PC-9 (cell line): ENCODE measurements around the gene SLC44A4. TPM values are rescaled to one million over a fixed set of nuclear protein-coding genes. Genes with fewer than 3 reads are reported as not detected.
A peak's percentile ranks its signal among the peaks of the same experiment; 100 is the strongest.

Experiments
- BruUV-seq: library from RNA; stranded (reverse); fragments of 400-500 nt; replicated peaks from 2 replicates; lab custom pipeline; 2021; lab: Mats Ljungman, UMichigan
- CTCF ChIA-PET: fragments of 300-600 bp; sonication (Branson Sonifier 250); formaldehyde crosslinking; loops from one replicate; lab custom pipeline; 2022; ENCODE audit warnings: antibody characterized with exemption; lab: Charles Lee
- POLR2A ChIA-PET: fragments of 300-600 bp; sonication (Branson Sonifier 250); formaldehyde crosslinking; loops from one replicate; lab custom pipeline; 2022; ENCODE audit warnings: antibody characterized with exemption; ENCODE audit not compliant: unreplicated experiment; lab: Charles Lee
- DNase-seq, 2 experiments: peaks; one replicate each; pipeline versions ENCODE4 v3.0.0 to v3.0.0-alpha.2; 2015 to 2022; ENCODE audit warnings: mixed read lengths in 1 of 2
- H2AFZ ChIP-seq: fragments of 200-600 bp; sonication (generic); 2 replicates; pipeline ENCODE4 v1.8.1; 2017; ENCODE audit warnings: antibody characterized with exemption
- H3F3A ChIP-seq: fragments of 200-600 bp; sonication (generic); 2 replicates; pipeline ENCODE4 v1.8.1; 2017; ENCODE audit warnings: antibody characterized with exemption, mild to moderate bottlenecking, low read depth; ENCODE audit not compliant: insufficient read depth
- H3K27ac ChIP-seq: fragments of 200-600 bp; sonication (generic); 2 replicates; pipeline ENCODE4 v1.6.1; 2016; ENCODE audit warnings: mixed run types
- H3K27me3 ChIP-seq: fragments of 200-600 bp; sonication (generic); 2 replicates; pipeline ENCODE4 v1.6.1; 2016; ENCODE audit warnings: low read depth, mixed run types; ENCODE audit not compliant: insufficient read depth
- H3K36me3 ChIP-seq: fragments of 200-600 bp; sonication (generic); 2 replicates; pipeline ENCODE4 v1.6.1; 2016; ENCODE audit warnings: low read depth, mixed run types
- H3K4me1 ChIP-seq: fragments of 200-600 bp; sonication (generic); replicated peaks from 2 replicates; pipeline ENCODE4 v1.6.1; 2016; ENCODE audit warnings: mixed run types; ENCODE audit not compliant: insufficient read depth
- H3K4me2 ChIP-seq: fragments of 200-600 bp; sonication (generic); 2 replicates; pipeline ENCODE4 v1.6.1; 2017; ENCODE audit warnings: mixed run types
- H3K4me3 ChIP-seq: fragments of 200-600 bp; sonication (generic); 2 replicates; pipeline ENCODE4 v1.6.1; 2016; ENCODE audit warnings: mixed run types
- H3K79me2 ChIP-seq: fragments of 200-600 bp; sonication (generic); 2 replicates; pipeline ENCODE4 v1.6.1; 2017; ENCODE audit warnings: low read depth, mixed run types
- H3K9me2 ChIP-seq: fragments of 200-600 bp; sonication (generic); 2 replicates; pipeline ENCODE4 v1.8.1; 2017; ENCODE audit warnings: mild to moderate bottlenecking; ENCODE audit not compliant: insufficient read depth
- H3K9me3 ChIP-seq: fragments of 200-600 bp; sonication (generic); 2 replicates; pipeline ENCODE4 v1.8.1; 2016; ENCODE audit warnings: low read depth; ENCODE audit not compliant: insufficient read depth
- H4K20me1 ChIP-seq: fragments of 200-600 bp; sonication (generic); 2 replicates; pipeline ENCODE4 v1.8.1; 2017; ENCODE audit not compliant: insufficient read depth
- EZH2 ChIP-seq: fragments of 200-600 bp; sonication (generic); IDR thresholded peaks from 2 replicates; pipeline ENCODE4 v1.8.0; 2017; ENCODE audit warnings: antibody characterized with exemption, low read depth
- intact Hi-C: fragments of 100-400 bp; cut with micrococcal nuclease; formaldehyde crosslinking; loops from one replicate; pipeline ENCODE4 v1.10.0; 2022; ENCODE audit not compliant: unreplicated experiment
- total RNA-seq: library from RNA; stranded (reverse); gene quantifications from 2 replicates; pipeline ENCODE4 v1.2.3, GENCODE V29; 2021
- TF ChIP-seq, protein P1 (sequence below): fragments of 200-600 bp; sonication (generic); conservative IDR thresholded peaks from 2 replicates; pipeline ENCODE4 v1.6.1; 2017; ENCODE audit warnings: mixed run types, antibody characterized with exemption, mild to moderate bottlenecking, moderate library complexity

Gene SLC44A4
- total RNA-seq, 1 experiment from 2014 or later, result 44.4 TPM

DNA sequence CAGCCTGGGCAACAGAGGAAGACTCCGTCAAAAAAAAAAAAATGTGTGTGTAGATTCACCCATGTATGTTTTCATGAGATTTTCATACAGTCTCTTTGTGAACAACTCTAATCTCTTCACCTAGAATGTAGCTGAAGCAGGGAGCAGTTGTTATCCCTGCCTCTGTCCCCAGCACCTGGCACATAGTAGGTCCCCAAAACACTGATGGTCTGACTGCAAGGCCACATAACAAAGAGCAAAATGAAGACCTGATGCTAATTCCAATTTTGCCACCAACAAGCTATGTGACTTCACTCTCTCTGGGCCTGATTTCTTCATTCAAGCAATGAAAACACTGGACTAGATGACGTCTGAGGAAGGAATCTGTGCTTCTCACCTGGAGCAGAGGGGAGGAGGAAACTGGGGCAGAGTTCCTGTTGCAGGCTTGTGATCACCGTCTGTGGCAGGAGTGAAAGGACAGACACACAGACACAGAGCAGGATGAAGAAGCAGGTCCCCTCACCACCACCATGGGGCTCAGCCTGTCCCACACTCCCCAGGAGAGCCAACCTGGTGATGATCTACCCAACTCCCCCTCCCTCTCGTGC, 4.6 kb downstream of the SLC44A4 start:
- H3K4me3 ChIP-seq, result no peak overlapping the region
- intact Hi-C loops, result loop anchor here (10.0 kb wide), 1 partner anchor 189 kb away; the partner anchor contains the start of gene LY6G5C
- H3K4me1 ChIP-seq, result peaks cover 35% of the 10 kb centered on the region
- peaks cover 19% of the 10 kb centered on the region for H3F3A ChIP-seq
- H3K79me2 ChIP-seq, result no peaks in the 10 kb centered on the region
- peak; percentile 20 to 74 for DNase-seq
- ChIA-PET CTCF (no interaction called here), POLR2A (no interaction called here)
- peak overlapping the region; percentile 40; the same call in 1 of the 2 replicates for H3K27ac ChIP-seq
- peak overlapping the region; percentile 55 for H3K4me2 ChIP-seq
- BruUV-seq, result no TSS peak
- H3K27me3 ChIP-seq, result no peaks in the 10 kb centered on the region
- no peaks in the 10 kb centered on the region for H3K36me3 ChIP-seq
- TF ChIP-seq EZH2, result no peak
- TF ChIP-seq, protein P1, sequence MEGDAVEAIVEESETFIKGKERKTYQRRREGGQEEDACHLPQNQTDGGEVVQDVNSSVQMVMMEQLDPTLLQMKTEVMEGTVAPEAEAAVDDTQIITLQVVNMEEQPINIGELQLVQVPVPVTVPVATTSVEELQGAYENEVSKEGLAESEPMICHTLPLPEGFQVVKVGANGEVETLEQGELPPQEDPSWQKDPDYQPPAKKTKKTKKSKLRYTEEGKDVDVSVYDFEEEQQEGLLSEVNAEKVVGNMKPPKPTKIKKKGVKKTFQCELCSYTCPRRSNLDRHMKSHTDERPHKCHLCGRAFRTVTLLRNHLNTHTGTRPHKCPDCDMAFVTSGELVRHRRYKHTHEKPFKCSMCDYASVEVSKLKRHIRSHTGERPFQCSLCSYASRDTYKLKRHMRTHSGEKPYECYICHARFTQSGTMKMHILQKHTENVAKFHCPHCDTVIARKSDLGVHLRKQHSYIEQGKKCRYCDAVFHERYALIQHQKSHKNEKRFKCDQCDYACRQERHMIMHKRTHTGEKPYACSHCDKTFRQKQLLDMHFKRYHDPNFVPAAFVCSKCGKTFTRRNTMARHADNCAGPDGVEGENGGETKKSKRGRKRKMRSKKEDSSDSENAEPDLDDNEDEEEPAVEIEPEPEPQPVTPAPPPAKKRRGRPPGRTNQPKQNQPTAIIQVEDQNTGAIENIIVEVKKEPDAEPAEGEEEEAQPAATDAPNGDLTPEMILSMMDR, result no peak
- H4K20me1 ChIP-seq, result no peaks in the 10 kb centered on the region
- H3K9me3 ChIP-seq, result no peaks in the 10 kb centered on the region
- peak overlapping the region; percentile 11; the same call in 1 of the 2 replicates for H2AFZ ChIP-seq
- no peaks in the 10 kb centered on the region for H3K9me2 ChIP-seq

DNA sequence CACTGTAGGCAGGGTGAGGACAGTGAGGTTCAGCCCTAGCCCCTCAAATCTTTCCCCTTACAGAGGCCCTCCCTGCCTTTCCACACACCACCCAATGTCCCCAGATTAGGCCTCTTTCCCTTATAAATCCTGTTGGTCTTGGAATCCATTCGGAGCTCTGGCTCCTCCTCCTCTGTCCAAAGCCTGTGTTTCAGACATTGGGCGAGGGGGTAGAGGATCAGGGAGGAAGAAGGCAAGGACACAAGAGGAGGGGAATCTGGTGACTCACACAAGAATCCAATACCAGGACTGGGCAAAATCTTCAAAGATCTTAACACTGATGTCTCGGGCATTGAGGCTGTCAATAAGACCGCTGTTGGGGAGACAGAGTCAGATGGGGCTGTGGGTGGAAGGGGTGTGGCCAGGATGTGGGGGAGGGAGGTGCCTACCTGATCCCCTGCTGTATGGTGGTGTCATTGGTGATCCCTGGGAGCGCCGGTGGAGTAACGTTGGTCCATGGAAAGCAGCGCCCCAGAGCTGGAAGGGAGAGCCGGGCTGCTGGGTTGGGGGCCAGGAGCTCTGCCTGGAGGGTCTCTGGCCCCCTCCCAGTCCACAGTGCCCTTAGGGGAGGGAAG, 7.6 kb downstream of the SLC44A4 start:
- BruUV-seq, result no TSS peak
- H3K36me3 ChIP-seq, result no peaks in the 10 kb centered on the region
- CTCF ChIA-PET, result no interaction called here
- peaks cover 18% of the 10 kb centered on the region for H3F3A ChIP-seq
- no peaks in the 10 kb centered on the region for H3K79me2 ChIP-seq
- TF ChIP-seq, protein P1, result no peak
- no peak for TF ChIP-seq EZH2
- H3K4me3 ChIP-seq, result no peak overlapping the region
- H3K27ac ChIP-seq, result no peak overlapping the region
- no peaks in the 10 kb centered on the region for H4K20me1 ChIP-seq
- intact Hi-C loops, result loop anchor here (10.0 kb wide), 1 partner anchor 186 kb away; the partner anchor contains the start of gene LY6G5C
- DNase-seq, result no peak
- no peak overlapping the region for H3K4me2 ChIP-seq
- no peak overlapping the region for H2AFZ ChIP-seq
- H3K9me2 ChIP-seq, result no peaks in the 10 kb centered on the region
- peaks cover 22% of the 10 kb centered on the region for H3K4me1 ChIP-seq
- H3K27me3 ChIP-seq, result no peaks in the 10 kb centered on the region
- POLR2A ChIA-PET, result no interaction called here
- no peaks in the 10 kb centered on the region for H3K9me3 ChIP-seq

DNA sequence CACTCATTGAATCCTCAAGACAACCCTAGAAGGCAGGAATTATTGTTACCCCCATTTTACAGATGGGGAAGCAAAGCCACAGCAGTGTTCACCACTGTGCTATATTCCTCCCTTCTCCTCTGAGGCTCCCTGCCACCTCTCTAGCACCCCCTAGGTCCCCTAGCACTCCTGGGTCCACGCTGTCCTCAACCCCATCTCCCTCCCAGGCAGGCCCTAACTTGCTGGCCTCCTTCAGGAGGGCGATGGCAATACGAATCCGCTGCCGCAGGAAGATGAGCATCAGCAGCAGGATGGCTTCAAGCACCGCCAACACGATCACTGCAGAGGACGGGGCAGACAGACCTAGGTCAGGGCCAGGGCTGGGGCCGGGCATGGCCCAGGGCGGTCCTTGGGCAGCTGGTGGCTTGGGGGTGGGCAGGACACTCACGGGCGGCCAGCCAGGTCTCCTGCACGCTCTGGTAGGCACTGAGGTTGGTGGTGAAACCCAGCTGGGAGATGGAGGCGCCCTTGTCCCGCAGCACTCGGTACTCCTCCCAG, 8.3 kb downstream of the SLC44A4 start:
- Histone ChIP-seq H4K20me1 (no peaks in the 10 kb centered on the region), H3K36me3 (no peaks in the 10 kb centered on the region), H3K27me3 (no peaks in the 10 kb centered on the region), H3K4me3 (no peak overlapping the region), H2AFZ (no peak overlapping the region), H3K9me2 (no peaks in the 10 kb centered on the region), H3F3A (peaks cover 16% of the 10 kb centered on the region), H3K4me2 (no peak overlapping the region), H3K27ac (no peak overlapping the region), H3K4me1 (peaks cover 24% of the 10 kb centered on the region), H3K9me3 (no peaks in the 10 kb centered on the region), H3K79me2 (no peaks in the 10 kb centered on the region)
- ChIA-PET CTCF (no interaction called here), POLR2A (no interaction called here)
- BruUV-seq, result no TSS peak
- no peak for DNase-seq
- intact Hi-C loops, result loop anchor here (10.0 kb wide), 1 partner anchor 186 kb away; the partner anchor contains the start of gene LY6G5C
- no peak for TF ChIP-seq EZH2
